Measurements from ENCODE around the gene ZNF566.

- TF ChIP-seq POLR2AphosphoS5 (IDR thresholded peaks at IDR 0.05; ENCODE audit: low read depth, low read length) = no peak
- TF ChIP-seq TAF1 (IDR thresholded peaks at IDR 0.05; ENCODE audit: borderline replicate concordance, low read depth, low read length) = no peak
- no peak for TF ChIP-seq POLR2A (IDR thresholded peaks at IDR 0.05; ENCODE audit: low read depth, low read length)
These were observed 84.9 kb downstream of the ZNF566 start for GRCh38 chr19:36404498-36404897.
